ENCODE data around the gene PMIS2.

Gene PMIS2

DNA sequence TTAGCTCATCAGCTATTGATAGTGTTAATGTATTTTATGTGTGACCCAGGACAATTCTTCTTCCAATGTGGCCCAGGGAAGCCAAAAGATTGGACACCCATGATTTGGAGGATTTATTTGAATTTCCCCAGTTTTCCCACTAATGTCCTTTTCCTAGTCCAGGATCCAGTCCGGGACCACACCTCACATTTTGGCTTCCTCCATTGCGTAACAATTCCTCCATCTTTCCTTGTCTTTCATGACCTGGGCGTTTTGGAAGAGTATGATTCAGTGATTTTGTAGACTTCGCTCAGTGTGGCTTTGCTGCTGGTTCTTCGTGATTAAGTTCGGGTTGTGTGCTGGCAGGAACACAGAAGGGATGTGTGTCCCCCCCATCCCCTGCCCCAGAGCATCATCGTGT is 19.2 kb upstream of the PMIS2 start:
- Histone ChIP-seq H3K36me3 (ENCODE audit: control insufficient read depth, insufficient read depth, low read length) (no peaks in the 10 kb centered on the region), H3K9ac (no peak overlapping the region), H3K27me3 (ENCODE audit: control insufficient read depth, insufficient read depth, low read length) (no peaks in the 10 kb centered on the region), H3K79me2 (no peaks in the 10 kb centered on the region), H3K4me1 (no peaks in the 10 kb centered on the region), H3K9me3 (ENCODE audit: control insufficient read depth, low read length) (no peaks in the 10 kb centered on the region), H2AFZ (no peak overlapping the region), H3K4me3 (ENCODE audit: low read depth, low read length) (no peak overlapping the region), H3K27ac (no peak overlapping the region), H3K4me2 (ENCODE audit: low read length) (no peak overlapping the region)
- TF ChIP-seq, protein P1, sequence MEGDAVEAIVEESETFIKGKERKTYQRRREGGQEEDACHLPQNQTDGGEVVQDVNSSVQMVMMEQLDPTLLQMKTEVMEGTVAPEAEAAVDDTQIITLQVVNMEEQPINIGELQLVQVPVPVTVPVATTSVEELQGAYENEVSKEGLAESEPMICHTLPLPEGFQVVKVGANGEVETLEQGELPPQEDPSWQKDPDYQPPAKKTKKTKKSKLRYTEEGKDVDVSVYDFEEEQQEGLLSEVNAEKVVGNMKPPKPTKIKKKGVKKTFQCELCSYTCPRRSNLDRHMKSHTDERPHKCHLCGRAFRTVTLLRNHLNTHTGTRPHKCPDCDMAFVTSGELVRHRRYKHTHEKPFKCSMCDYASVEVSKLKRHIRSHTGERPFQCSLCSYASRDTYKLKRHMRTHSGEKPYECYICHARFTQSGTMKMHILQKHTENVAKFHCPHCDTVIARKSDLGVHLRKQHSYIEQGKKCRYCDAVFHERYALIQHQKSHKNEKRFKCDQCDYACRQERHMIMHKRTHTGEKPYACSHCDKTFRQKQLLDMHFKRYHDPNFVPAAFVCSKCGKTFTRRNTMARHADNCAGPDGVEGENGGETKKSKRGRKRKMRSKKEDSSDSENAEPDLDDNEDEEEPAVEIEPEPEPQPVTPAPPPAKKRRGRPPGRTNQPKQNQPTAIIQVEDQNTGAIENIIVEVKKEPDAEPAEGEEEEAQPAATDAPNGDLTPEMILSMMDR (IDR thresholded peaks at IDR 0.05), result no peak

DNA sequence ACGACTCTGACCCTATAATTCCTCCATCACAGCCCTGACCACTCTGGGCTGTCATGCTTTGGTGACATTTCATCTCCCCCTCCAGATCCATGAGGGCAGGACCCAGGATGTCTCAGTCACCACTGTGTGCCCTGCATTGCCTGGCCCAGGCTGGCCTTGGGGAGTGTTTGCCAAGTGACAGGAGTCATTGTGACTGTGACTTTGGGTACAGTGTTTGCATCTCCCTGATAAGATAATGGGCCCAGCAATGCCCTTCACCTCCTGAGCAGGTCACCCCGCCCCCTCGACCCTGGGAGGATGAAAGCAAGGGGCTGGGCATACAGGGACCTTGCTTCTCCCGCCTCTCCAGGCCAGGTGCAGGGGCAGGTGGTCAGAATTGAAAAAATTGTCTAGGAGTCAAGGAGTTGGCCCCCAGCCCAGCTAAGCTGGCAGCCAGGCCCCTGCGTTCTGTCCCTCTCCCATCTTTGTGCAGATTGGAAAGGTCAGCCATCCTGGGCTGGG is 16.6 kb upstream of the PMIS2 start:
- no peak overlapping the region for H3K27ac ChIP-seq
- H3K9me3 ChIP-seq (ENCODE audit: control insufficient read depth, low read length), result no peaks in the 10 kb centered on the region
- no peaks in the 10 kb centered on the region for H3K27me3 ChIP-seq (ENCODE audit: control insufficient read depth, insufficient read depth, low read length)
- TF ChIP-seq, protein P1 (IDR thresholded peaks at IDR 0.05), result no peak
- H3K9ac ChIP-seq, result no peak overlapping the region
- H3K4me2 ChIP-seq (ENCODE audit: low read length), result no peak overlapping the region
- no peaks in the 10 kb centered on the region for H3K4me1 ChIP-seq
- no peak overlapping the region for H3K4me3 ChIP-seq (ENCODE audit: low read depth, low read length)
- no peak overlapping the region for H2AFZ ChIP-seq
- H3K36me3 ChIP-seq (ENCODE audit: control insufficient read depth, insufficient read depth, low read length), result no peaks in the 10 kb centered on the region
- no peaks in the 10 kb centered on the region for H3K79me2 ChIP-seq

DNA sequence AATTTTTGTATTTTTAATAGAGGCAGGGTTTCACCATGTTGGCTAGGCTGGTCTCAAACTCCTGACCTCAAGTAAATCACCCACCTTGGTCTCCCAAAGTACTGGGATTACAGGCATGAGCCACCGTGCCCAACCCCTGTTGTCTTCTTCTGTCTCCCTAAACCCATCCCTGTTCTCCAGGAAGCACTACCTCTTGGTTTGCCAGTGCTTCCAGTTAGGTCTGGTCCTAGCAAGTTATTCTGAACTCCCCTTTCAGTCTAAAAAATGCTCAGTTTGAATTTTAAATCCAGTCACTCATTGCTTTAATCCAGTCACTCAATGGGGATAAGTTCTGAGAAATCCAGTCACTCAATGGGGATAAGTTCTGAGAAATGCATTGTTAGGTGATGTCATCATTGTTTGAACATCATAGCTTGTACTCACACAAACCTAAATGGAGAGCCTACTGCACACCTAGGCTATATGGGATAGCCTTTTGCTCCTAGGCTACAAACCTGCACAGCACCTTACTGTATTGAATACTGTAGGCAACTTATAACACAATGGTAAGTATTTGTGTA is 14.5 kb upstream of the PMIS2 start:
- H3K9me3 ChIP-seq (ENCODE audit: control insufficient read depth, low read length), result no peaks in the 10 kb centered on the region
- TF ChIP-seq, protein P1 (IDR thresholded peaks at IDR 0.05), result no peak
- no peak overlapping the region for H3K27ac ChIP-seq

DNA sequence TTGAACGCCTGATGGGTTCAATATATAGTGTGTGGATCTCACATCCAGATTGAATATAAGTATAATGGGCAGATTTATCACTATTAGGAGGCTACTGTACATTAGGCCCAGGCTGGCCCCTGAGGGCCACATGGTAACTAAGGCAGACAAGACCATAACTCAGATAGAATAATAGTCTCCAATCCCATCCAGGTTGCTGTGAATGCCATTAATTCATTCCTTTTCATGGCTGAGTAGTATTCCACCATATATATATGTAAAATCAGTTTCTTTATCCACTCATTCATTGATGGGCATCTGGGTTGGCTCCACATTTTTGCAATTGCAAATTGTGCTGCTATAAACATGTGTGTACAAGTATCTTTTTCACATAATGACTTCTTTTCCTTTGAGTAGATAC is 8.1 kb upstream of the PMIS2 start:
- Histone ChIP-seq H3K4me1 (no peaks in the 10 kb centered on the region), H3K4me2 (ENCODE audit: low read length) (no peak overlapping the region), H3K79me2 (no peaks in the 10 kb centered on the region), H3K36me3 (ENCODE audit: control insufficient read depth, insufficient read depth, low read length) (no peaks in the 10 kb centered on the region), H3K9me3 (ENCODE audit: control insufficient read depth, low read length) (no peaks in the 10 kb centered on the region), H3K27ac (no peak overlapping the region), H3K9ac (no peak overlapping the region), H3K4me3 (ENCODE audit: low read depth, low read length) (no peak overlapping the region), H2AFZ (no peak overlapping the region), H3K27me3 (ENCODE audit: control insufficient read depth, insufficient read depth, low read length) (no peaks in the 10 kb centered on the region)
- TF ChIP-seq, protein P1 (IDR thresholded peaks at IDR 0.05), result no peak

More for the DNA sequence above, 14.5 kb upstream of the PMIS2 start:
- Histone ChIP-seq H3K4me2 (ENCODE audit: low read length) (no peak overlapping the region), H3K4me1 (no peaks in the 10 kb centered on the region), H3K79me2 (no peaks in the 10 kb centered on the region), H3K36me3 (ENCODE audit: control insufficient read depth, insufficient read depth, low read length) (no peaks in the 10 kb centered on the region), H2AFZ (no peak overlapping the region), H3K27me3 (ENCODE audit: control insufficient read depth, insufficient read depth, low read length) (no peaks in the 10 kb centered on the region), H3K4me3 (ENCODE audit: low read depth, low read length) (no peak overlapping the region), H3K9ac (no peak overlapping the region)

DNA sequence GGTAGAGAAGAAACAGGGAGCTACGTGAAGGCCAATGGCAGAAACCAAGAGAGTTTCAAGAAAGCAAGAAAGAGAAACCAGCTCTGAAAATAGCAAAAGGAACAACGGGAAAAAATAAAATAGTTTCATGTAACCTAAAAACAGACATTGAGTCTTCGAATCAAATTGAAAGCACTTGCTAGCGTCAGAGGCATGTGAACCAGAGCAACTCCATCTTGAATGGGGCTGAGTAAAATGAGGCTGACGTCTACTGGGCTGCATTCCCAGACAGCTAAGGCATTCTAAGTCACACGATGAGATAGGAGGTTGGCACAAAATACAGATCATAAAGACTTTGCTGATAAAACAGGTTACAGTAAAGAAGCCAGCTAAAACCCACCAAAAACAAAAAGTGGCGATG is 7.3 kb upstream of the PMIS2 start:
- no peak overlapping the region for H3K4me2 ChIP-seq (ENCODE audit: low read length)
- no peaks in the 10 kb centered on the region for H3K79me2 ChIP-seq
- no peak overlapping the region for H3K4me3 ChIP-seq (ENCODE audit: low read depth, low read length)
- no peak overlapping the region for H3K27ac ChIP-seq
- no peaks in the 10 kb centered on the region for H3K4me1 ChIP-seq
- no peak overlapping the region for H3K9ac ChIP-seq
- H3K9me3 ChIP-seq (ENCODE audit: control insufficient read depth, low read length), result no peaks in the 10 kb centered on the region
- no peaks in the 10 kb centered on the region for H3K27me3 ChIP-seq (ENCODE audit: control insufficient read depth, insufficient read depth, low read length)
- H2AFZ ChIP-seq, result no peak overlapping the region
- no peaks in the 10 kb centered on the region for H3K36me3 ChIP-seq (ENCODE audit: control insufficient read depth, insufficient read depth, low read length)
- TF ChIP-seq, protein P1 (IDR thresholded peaks at IDR 0.05), result no peak
